Measurements from ENCODE around the gene SGCG. TPM values are rescaled to one million over a fixed set of nuclear protein-coding genes. Genes with fewer than 3 reads are reported as not detected.
"Not testable (repeated sequence)": the region's sequence is repeated elsewhere in the genome, so short reads cannot be mapped to it uniquely, and the experiment has no call there.

The SGCG gene
- total RNA-seq, 4 donors from 2014 or later: 1.3 to 1.6 (median 1.4) TPM; not detected in 1

- H3K36me3 ChIP-seq: no peaks in the 10 kb centered on the region
- no peaks in the 10 kb centered on the region for H3K27me3 ChIP-seq
- ATAC-seq: no peak
- H3K4me1 ChIP-seq: no peaks in the 10 kb centered on the region
- no peak overlapping the region for H3K4me3 ChIP-seq
- 57 to 64% methylated on average over 3 to 5 of the region's 5 CpGs for WGBS, 2 donors (ENCODE audit: low coverage in 1 of 2)
- no peak overlapping the region for H3K27ac ChIP-seq
- TF ChIP-seq CTCF (IDR thresholded peaks at IDR 0.05) (no peak), POLR2AphosphoS5 (IDR thresholded peaks at IDR 0.05) (no peak), EP300 (IDR thresholded peaks at IDR 0.05) (no peak), POLR2A (IDR thresholded peaks at IDR 0.05) (no peak)
- H3K9me3 ChIP-seq: no peaks in the 10 kb centered on the region
Observed at GRCh38 chr13:23243066-23243465, 62.3 kb downstream of the SGCG start.

DNA sequence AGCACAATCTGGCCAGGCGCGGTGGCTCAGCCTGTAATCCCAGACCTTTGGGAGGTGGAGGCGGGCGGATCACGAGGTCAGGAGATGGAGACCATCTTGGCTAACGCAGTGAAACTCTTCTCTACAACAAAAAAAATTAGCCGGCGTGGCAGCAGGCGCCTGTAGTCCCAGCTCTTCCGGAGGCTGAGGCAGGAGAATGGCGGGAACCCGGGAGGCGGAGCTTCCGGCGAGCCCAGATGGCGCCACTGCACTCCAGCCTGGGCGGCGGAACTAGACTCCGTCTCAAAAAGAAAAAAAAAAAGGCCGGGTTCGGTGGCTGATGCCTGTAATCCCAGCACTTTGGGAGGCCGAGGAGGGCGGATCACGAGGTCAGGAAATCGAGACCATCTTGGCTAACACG is 67.6 kb downstream of the SGCG start:
- not testable (repeated sequence) for H3K4me1 ChIP-seq, H3K4me3 ChIP-seq, H3K36me3 ChIP-seq, H3K9me3 ChIP-seq, H3K27ac ChIP-seq, H3K27me3 ChIP-seq, ATAC-seq
- WGBS, 2 donors (ENCODE audit: low coverage in 1 of 2): 97% methylated on average over 7 of the region's 26 CpGs; no CpG with 5 or more reads in 1 of the 2 donors

GRCh38 chr13:23254506-23254905 is 73.7 kb downstream of the SGCG start:
- Histone ChIP-seq H3K4me1 (no peaks in the 10 kb centered on the region), H3K4me3 (no peak overlapping the region), H3K9me3 (peaks cover 0 to 5% (median 0%) of the 10 kb centered on the region in 3 donors), H3K27me3 (no peaks in the 10 kb centered on the region), H3K36me3 (no peaks in the 10 kb centered on the region), H3K27ac (no peak overlapping the region)
- no peak for ATAC-seq
- TF ChIP-seq POLR2A (IDR thresholded peaks at IDR 0.05) (no peak), POLR2AphosphoS5 (IDR thresholded peaks at IDR 0.05) (no peak), CTCF (IDR thresholded peaks at IDR 0.05) (no peak), EP300 (IDR thresholded peaks at IDR 0.05) (no peak)
- 80 to 95% methylated on average over 3 to 4 of the region's 4 CpGs for WGBS, 2 donors (ENCODE audit: low coverage in 1 of 2)

DNA sequence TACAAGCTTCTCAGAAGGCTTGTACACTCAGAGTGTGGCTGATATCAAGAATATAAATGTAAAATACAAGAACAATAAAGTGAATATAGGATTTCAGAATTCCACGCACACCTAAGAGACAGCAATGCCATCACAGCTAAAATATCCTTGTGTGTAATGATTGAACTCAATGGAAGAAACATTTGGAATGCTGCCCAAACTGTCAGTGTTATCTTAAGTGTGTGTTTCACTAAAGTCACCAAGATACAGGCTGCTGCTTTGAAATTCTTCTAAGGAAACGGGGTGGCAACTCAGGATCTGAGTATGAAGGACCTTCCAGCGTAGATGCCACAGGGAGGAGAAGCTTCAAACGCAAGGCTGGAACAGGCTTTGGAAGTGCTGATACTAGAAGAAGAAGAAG is 86.8 kb downstream of the SGCG start:
- no peak for TF ChIP-seq EP300 (IDR thresholded peaks at IDR 0.05)
- TF ChIP-seq POLR2AphosphoS5 (IDR thresholded peaks at IDR 0.05): no peak
- no peak for TF ChIP-seq CTCF (IDR thresholded peaks at IDR 0.05)
- TF ChIP-seq POLR2A (IDR thresholded peaks at IDR 0.05): no peak
- Histone ChIP-seq H3K4me1 (no peaks in the 10 kb centered on the region), H3K9me3 (no peaks in the 10 kb centered on the region), H3K27me3 (no peaks in the 10 kb centered on the region), H3K36me3 (no peaks in the 10 kb centered on the region), H3K4me3 (no peak overlapping the region), H3K27ac (no peak overlapping the region)
- 57% methylated on average over 4 of the region's 4 CpGs; no CpG with 5 or more reads in 1 of the 2 donors for WGBS, 2 donors (ENCODE audit: low coverage in 1 of 2)
- no peak for ATAC-seq

- H3K27ac ChIP-seq: no peak overlapping the region
- H3K4me1 ChIP-seq: no peaks in the 10 kb centered on the region
- H3K36me3 ChIP-seq: no peaks in the 10 kb centered on the region
- no peaks in the 10 kb centered on the region for H3K27me3 ChIP-seq
- no peaks in the 10 kb centered on the region for H3K9me3 ChIP-seq
- no peak overlapping the region for H3K4me3 ChIP-seq
- ATAC-seq: no peak
- 80% methylated on average over 1 of the region's 1 CpG; no CpG with 5 or more reads in 1 of the 2 donors for WGBS, 2 donors (ENCODE audit: low coverage in 1 of 2)
- no peak for TF ChIP-seq EP300 (IDR thresholded peaks at IDR 0.05)
- TF ChIP-seq POLR2A (IDR thresholded peaks at IDR 0.05): no peak
- TF ChIP-seq CTCF (IDR thresholded peaks at IDR 0.05): no peak
- no peak for TF ChIP-seq POLR2AphosphoS5 (IDR thresholded peaks at IDR 0.05)
Observed at GRCh38 chr13:23268441-23268840, 87.7 kb downstream of the SGCG start.

Data from gastroesophageal sphincter (tissue), 4 donors.